Neural progenitor cell (in vitro differentiated cells): ENCODE results near the gene ZNF595.
"Not testable (repeated sequence)": the region's sequence is repeated elsewhere in the genome, so short reads cannot be mapped to it uniquely, and the experiment has no call there.

Experiments used
- CTCF ChIP-seq: fragments of 200-600 bp; sonication (generic); IDR thresholded peaks from 2 replicates; pipeline ENCODE4 v1.5.1; 2017; ENCODE audit warnings: antibody characterized with exemption, mild to moderate bottlenecking
- EZH2 ChIP-seq: fragments of 200-600 bp; sonication (generic); IDR thresholded peaks from 2 replicates; pipeline ENCODE4 v1.6.1; 2017; ENCODE audit warnings: antibody characterized with exemption, mild to moderate bottlenecking, moderate library complexity
- EZH2phosphoT487 ChIP-seq: fragments of 200-600 bp; sonication (generic); IDR thresholded peaks from 2 replicates; pipeline ENCODE4 v1.6.1; 2017; ENCODE audit warnings: antibody characterized with exemption

- not testable (repeated sequence) for TF ChIP-seq CTCF, EZH2, EZH2phosphoT487
These were observed 24.2 kb upstream of the ZNF595 start for GRCh38 chr4:28767-29542.
